ENCODE results near the gene PCDHGA6. TPM values are rescaled to one million over a fixed set of nuclear protein-coding genes. Genes with fewer than 3 reads are reported as not detected.
A peak's percentile ranks its signal among the peaks of the same experiment; 100 is the strongest.
"Not testable (repeated sequence)": the region's sequence is repeated elsewhere in the genome, so short reads cannot be mapped to it uniquely, and the experiment has no call there.

PCDHGA6 gene
- total RNA-seq, 1 donor from 2014 or later: 3.9 TPM

DNA sequence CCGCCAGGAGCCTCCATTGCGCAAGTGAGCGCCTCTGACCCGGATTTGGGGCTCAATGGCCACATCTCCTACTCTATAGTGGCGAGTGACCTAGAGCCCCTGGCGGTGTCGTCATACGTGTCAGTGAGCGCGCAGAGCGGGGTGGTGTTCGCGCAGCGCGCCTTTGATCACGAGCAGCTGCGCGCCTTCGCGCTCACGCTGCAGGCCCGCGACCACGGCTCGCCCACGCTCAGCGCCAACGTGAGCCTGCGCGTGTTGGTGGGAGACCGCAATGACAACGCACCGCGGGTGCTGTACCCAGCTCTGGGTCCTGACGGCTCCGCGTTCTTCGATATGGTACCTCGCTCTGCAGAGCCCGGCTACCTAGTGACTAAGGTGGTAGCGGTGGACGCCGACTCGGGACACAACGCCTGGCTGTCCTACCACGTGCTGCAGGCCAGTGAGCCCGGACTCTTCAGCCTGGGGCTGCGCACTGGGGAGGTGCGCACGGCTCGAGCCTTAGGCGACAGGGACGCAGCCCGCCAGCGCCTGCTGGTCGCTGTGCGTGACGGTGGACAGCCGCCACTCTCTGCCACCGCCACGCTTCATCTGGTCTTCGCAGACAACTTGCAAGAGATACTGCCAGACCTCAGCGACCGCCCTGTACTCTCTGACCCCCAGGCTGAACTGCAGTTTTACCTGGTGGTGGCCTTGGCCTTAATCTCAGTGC is 36.1 kb downstream of the PCDHGA6 start:
- peak overlapping the region; percentile 97 for H3K4me3 Mint-ChIP-seq (ENCODE audit: unreplicated experiment)
- H3K9me3 Mint-ChIP-seq (ENCODE audit: unreplicated experiment): peaks cover 15% of the 10 kb centered on the region
- peaks cover 38% of the 10 kb centered on the region for H3K4me1 Mint-ChIP-seq (ENCODE audit: unreplicated experiment)
- H3K27ac Mint-ChIP-seq (ENCODE audit: unreplicated experiment): no peak overlapping the region
- peaks cover 48% of the 10 kb centered on the region for H3K36me3 Mint-ChIP-seq (ENCODE audit: low read depth, unreplicated experiment)
- peaks cover 8% of the 10 kb centered on the region for H3K27me3 Mint-ChIP-seq (ENCODE audit: unreplicated experiment)
- DNase-seq (ENCODE audit: low spot score): no peak
- TF ChIP-seq, protein P1, sequence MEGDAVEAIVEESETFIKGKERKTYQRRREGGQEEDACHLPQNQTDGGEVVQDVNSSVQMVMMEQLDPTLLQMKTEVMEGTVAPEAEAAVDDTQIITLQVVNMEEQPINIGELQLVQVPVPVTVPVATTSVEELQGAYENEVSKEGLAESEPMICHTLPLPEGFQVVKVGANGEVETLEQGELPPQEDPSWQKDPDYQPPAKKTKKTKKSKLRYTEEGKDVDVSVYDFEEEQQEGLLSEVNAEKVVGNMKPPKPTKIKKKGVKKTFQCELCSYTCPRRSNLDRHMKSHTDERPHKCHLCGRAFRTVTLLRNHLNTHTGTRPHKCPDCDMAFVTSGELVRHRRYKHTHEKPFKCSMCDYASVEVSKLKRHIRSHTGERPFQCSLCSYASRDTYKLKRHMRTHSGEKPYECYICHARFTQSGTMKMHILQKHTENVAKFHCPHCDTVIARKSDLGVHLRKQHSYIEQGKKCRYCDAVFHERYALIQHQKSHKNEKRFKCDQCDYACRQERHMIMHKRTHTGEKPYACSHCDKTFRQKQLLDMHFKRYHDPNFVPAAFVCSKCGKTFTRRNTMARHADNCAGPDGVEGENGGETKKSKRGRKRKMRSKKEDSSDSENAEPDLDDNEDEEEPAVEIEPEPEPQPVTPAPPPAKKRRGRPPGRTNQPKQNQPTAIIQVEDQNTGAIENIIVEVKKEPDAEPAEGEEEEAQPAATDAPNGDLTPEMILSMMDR (IDR thresholded peaks at IDR 0.05; ENCODE audit: unreplicated experiment): no peak

DNA sequence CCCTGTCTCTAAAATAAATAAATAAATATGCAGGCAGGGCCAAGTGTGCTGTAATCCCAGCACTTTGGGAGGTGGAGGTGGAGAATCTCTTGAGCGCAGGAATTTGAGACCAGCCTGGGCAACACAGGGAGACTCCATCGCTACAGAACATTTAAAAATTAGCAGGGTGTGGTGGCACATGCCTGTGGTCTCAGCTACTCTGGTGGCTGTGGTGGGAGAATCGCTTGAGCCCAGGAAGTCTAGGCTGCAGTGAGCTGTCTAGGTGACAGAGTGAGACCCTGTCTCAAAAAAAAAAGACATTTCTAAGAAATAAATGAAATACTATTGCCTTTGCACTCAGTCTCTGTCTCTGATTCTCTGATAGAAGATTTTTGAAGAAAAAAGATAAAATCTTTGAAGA is 37.9 kb downstream of the PCDHGA6 start:
- peaks cover 43% of the 10 kb centered on the region for H3K4me1 Mint-ChIP-seq (ENCODE audit: unreplicated experiment)
- H3K4me3 Mint-ChIP-seq (ENCODE audit: unreplicated experiment): peak overlapping the region; percentile 72
- H3K36me3 Mint-ChIP-seq (ENCODE audit: low read depth, unreplicated experiment): peaks cover 53% of the 10 kb centered on the region
- peaks cover 23% of the 10 kb centered on the region for H3K9me3 Mint-ChIP-seq (ENCODE audit: unreplicated experiment)
- no peak for DNase-seq (ENCODE audit: low spot score)
- peaks cover 10% of the 10 kb centered on the region for H3K27me3 Mint-ChIP-seq (ENCODE audit: unreplicated experiment)
- TF ChIP-seq, protein P1 (IDR thresholded peaks at IDR 0.05; ENCODE audit: unreplicated experiment): no peak
- H3K27ac Mint-ChIP-seq (ENCODE audit: unreplicated experiment): peak overlapping the region; percentile 30

GRCh38 chr5:141412854-141413539 is 39.3 kb downstream of the PCDHGA6 start, which contains the start of gene PCDHGA10:
TSS of gene PCDHGA10 (plus strand) at chr5:141412987. CDS start at chr5:141413176, 189 bp downstream.
- Mint-ChIP-seq H3K9me3 (ENCODE audit: unreplicated experiment) (peaks cover 26% of the 10 kb centered on the region), H3K4me3 (ENCODE audit: unreplicated experiment) (peak within 1 kb of the TSS; percentile 96), H3K36me3 (ENCODE audit: low read depth, unreplicated experiment) (peaks cover 53% of the 10 kb centered on the region), H3K27ac (ENCODE audit: unreplicated experiment) (peak within 1 kb of the TSS; percentile 84), H3K27me3 (ENCODE audit: unreplicated experiment) (peaks cover 13% of the 10 kb centered on the region), H3K4me1 (ENCODE audit: unreplicated experiment) (peaks cover 44% of the 10 kb centered on the region)
- peak; percentile 70 for DNase-seq (ENCODE audit: low spot score)
- TF ChIP-seq, protein P1 (IDR thresholded peaks at IDR 0.05; ENCODE audit: unreplicated experiment): peak; percentile 81

DNA sequence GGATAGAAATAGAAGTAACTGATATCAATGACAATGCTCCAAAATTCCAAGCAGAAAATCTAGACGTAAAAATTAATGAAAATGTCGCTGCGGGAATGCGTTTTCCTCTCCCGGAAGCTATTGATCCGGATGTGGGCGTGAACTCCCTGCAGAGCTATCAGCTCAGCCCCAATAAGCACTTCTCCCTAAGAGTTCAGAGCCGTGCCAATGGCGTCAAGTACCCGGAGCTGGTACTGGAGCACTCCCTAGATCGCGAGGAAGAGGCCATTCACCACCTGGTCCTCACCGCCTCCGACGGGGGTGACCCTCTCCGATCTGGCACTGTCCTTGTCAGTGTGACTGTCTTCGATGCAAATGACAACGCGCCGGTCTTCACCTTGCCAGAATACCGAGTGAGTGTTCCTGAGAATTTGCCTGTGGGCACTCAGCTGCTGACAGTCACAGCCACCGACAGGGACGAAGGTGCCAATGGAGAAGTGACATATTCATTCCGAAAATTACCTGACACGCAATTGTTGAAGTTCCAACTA is 39.9 kb downstream of the PCDHGA6 start:
- peaks cover 19% of the 10 kb centered on the region for H3K27me3 Mint-ChIP-seq (ENCODE audit: unreplicated experiment)
- DNase-seq (ENCODE audit: low spot score): no peak
- peaks cover 32% of the 10 kb centered on the region for H3K9me3 Mint-ChIP-seq (ENCODE audit: unreplicated experiment)
- H3K4me3 Mint-ChIP-seq (ENCODE audit: unreplicated experiment): peak overlapping the region; percentile 96
- peaks cover 56% of the 10 kb centered on the region for H3K36me3 Mint-ChIP-seq (ENCODE audit: low read depth, unreplicated experiment)
- H3K27ac Mint-ChIP-seq (ENCODE audit: unreplicated experiment): peak overlapping the region; percentile 84
- H3K4me1 Mint-ChIP-seq (ENCODE audit: unreplicated experiment): peaks cover 49% of the 10 kb centered on the region
- TF ChIP-seq, protein P1 (IDR thresholded peaks at IDR 0.05; ENCODE audit: unreplicated experiment): no peak

DNA sequence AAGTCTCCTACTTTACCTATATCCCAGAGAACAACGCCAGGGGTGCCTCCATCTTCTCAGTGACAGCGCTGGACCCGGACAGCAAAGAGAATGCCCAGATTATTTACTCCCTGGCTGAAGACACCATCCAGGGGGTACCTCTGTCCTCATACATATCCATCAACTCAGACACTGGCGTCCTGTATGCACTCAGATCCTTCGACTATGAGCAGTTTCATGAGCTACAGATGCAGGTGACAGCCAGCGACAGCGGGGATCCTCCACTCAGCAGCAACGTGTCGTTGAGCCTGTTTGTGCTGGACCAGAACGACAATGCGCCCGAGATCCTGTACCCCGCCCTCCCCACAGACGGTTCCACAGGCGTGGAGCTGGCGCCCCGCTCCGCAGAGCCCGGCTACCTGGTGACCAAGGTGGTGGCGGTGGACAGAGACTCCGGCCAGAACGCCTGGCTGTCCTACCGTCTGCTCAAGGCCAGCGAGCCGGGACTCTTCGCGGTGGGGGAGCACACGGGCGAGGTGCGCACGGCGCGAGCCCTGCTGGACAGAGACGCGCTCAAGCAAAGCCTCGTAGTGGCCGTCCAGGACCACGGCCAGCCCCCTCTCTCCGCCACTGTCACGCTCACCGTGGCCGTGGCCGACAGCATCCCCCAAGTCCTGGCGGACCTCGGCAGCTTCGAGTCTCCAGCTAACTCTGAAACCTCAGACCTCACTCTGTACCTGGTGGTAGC is 41.0 kb downstream of the PCDHGA6 start:
- peaks cover 57% of the 10 kb centered on the region for H3K36me3 Mint-ChIP-seq (ENCODE audit: low read depth, unreplicated experiment)
- peaks cover 23% of the 10 kb centered on the region for H3K27me3 Mint-ChIP-seq (ENCODE audit: unreplicated experiment)
- H3K4me3 Mint-ChIP-seq (ENCODE audit: unreplicated experiment): peak overlapping the region; percentile 68
- H3K4me1 Mint-ChIP-seq (ENCODE audit: unreplicated experiment): peaks cover 46% of the 10 kb centered on the region
- peaks cover 36% of the 10 kb centered on the region for H3K9me3 Mint-ChIP-seq (ENCODE audit: unreplicated experiment)
- not testable (repeated sequence) for H3K27ac Mint-ChIP-seq (ENCODE audit: unreplicated experiment); DNase-seq (ENCODE audit: low spot score)

GRCh38 chr5:141415275-141415618 is 41.6 kb downstream of the PCDHGA6 start:
- Mint-ChIP-seq H3K9me3 (ENCODE audit: unreplicated experiment) (peaks cover 38% of the 10 kb centered on the region), H3K27me3 (ENCODE audit: unreplicated experiment) (peaks cover 23% of the 10 kb centered on the region), H3K36me3 (ENCODE audit: low read depth, unreplicated experiment) (peaks cover 60% of the 10 kb centered on the region), H3K4me1 (ENCODE audit: unreplicated experiment) (peaks cover 47% of the 10 kb centered on the region)
- not testable (repeated sequence) for H3K27ac Mint-ChIP-seq (ENCODE audit: unreplicated experiment); H3K4me3 Mint-ChIP-seq (ENCODE audit: unreplicated experiment); DNase-seq (ENCODE audit: low spot score)
